RWPE2 (cell line): ENCODE results near the gene HMGB4.

Experiments
- ATAC-seq: fragments of 200-7000 bp; cut with Tn5 transposase; 3 replicates; pipeline ENCODE4 v1.9.1; 2021; ENCODE audit warnings: low read depth
- DNase-seq: peaks from one replicate; pipeline ENCODE4 v3.0.0-alpha.2; 2020; ENCODE audit warnings: low spot score
- H3K27ac ChIP-seq: fragments of 450-650 bp; 2 replicates; pipeline ENCODE4 v1.5.1; 2017; ENCODE audit warnings: mild to moderate bottlenecking; ENCODE audit not compliant: poor library complexity, severe bottlenecking
- H3K27me3 ChIP-seq: fragments of 250-450 bp; sonication (Bioruptor Pico); 2 replicates; pipeline ENCODE4 v1.5.1; 2021; ENCODE audit warnings: mild to moderate bottlenecking, moderate library complexity; ENCODE audit not compliant: insufficient read depth, poor library complexity, severe bottlenecking
- H3K36me3 ChIP-seq: fragments of 250-450 bp; sonication (Bioruptor Pico); 2 replicates; pipeline ENCODE4 v1.5.1; 2020; ENCODE audit warnings: low read depth, mild to moderate bottlenecking, moderate library complexity
- H3K4me1 ChIP-seq: fragments of 250-450 bp; sonication (Bioruptor Pico); 2 replicates; pipeline ENCODE4 v1.5.1; 2021; ENCODE audit warnings: mild to moderate bottlenecking, moderate library complexity; ENCODE audit not compliant: insufficient read depth, poor library complexity, severe bottlenecking
- H3K4me3 ChIP-seq: fragments of 250-450 bp; sonication (Bioruptor Pico); 2 replicates; pipeline ENCODE4 v1.5.1; 2021; ENCODE audit warnings: mild to moderate bottlenecking, moderate library complexity; ENCODE audit not compliant: severe bottlenecking
- H3K9me3 ChIP-seq: fragments of 250-450 bp; sonication (Bioruptor Pico); 2 replicates; pipeline ENCODE4 v1.5.1; 2021; ENCODE audit warnings: mild to moderate bottlenecking, moderate library complexity; ENCODE audit not compliant: severe bottlenecking
- TF ChIP-seq, protein P1 (sequence below): fragments of 450-650 bp; IDR thresholded peaks from one replicate; pipeline ENCODE4 v1.5.1; 2017; ENCODE audit warnings: mild to moderate bottlenecking, moderate library complexity; ENCODE audit not compliant: poor library complexity, severe bottlenecking

The HMGB4 gene

DNA sequence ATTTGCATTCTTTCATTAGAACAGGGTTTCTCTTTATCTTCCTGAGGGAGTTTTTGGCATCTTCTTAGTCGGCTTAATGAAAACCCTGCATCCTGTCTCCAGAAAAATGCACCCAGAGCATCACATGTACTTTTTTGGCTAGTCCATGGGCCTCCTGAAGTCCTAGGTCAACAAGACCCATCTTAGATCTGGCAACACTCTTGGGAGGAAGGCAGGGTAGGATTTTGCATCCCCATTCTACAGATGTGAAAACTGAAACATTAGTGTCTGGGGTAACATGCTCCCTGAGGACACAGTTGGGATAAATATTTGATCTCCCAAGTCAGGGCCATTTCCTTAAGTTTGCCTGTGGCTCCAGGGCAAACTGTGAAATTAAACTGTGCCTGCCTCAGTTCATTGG is 40.0 kb upstream of the HMGB4 start:
- Histone ChIP-seq H3K36me3 (no peaks in the 10 kb centered on the region), H3K9me3 (no peaks in the 10 kb centered on the region), H3K27ac (no peak overlapping the region), H3K4me3 (no peak overlapping the region), H3K27me3 (no peaks in the 10 kb centered on the region), H3K4me1 (no peaks in the 10 kb centered on the region)
- no peak for DNase-seq
- TF ChIP-seq, protein P1, sequence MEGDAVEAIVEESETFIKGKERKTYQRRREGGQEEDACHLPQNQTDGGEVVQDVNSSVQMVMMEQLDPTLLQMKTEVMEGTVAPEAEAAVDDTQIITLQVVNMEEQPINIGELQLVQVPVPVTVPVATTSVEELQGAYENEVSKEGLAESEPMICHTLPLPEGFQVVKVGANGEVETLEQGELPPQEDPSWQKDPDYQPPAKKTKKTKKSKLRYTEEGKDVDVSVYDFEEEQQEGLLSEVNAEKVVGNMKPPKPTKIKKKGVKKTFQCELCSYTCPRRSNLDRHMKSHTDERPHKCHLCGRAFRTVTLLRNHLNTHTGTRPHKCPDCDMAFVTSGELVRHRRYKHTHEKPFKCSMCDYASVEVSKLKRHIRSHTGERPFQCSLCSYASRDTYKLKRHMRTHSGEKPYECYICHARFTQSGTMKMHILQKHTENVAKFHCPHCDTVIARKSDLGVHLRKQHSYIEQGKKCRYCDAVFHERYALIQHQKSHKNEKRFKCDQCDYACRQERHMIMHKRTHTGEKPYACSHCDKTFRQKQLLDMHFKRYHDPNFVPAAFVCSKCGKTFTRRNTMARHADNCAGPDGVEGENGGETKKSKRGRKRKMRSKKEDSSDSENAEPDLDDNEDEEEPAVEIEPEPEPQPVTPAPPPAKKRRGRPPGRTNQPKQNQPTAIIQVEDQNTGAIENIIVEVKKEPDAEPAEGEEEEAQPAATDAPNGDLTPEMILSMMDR, result no peak
- no peak for ATAC-seq

DNA sequence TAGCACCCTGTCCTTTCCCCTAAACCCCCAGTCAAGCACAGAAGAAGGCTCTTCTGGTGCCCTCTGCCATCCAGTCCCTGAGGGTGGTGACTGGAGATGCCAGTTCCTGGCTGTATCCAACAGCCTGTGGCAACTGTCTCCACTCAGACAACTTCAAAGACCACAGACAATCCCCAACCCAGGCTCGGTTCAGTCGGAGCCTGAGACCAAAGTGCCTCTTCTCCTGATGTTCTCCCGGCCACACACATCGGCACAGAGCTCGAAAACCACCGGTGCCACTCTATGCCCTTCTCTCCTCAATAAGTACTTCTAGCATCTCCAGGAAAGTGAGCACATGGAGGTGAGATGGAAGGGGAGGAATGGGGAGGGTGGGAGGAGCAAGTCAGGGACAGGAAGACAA is 39.6 kb upstream of the HMGB4 start:
- no peaks in the 10 kb centered on the region for H3K4me1 ChIP-seq
- ATAC-seq, result no peak
- no peak overlapping the region for H3K27ac ChIP-seq
- no peaks in the 10 kb centered on the region for H3K9me3 ChIP-seq
- no peaks in the 10 kb centered on the region for H3K27me3 ChIP-seq
- no peak overlapping the region for H3K4me3 ChIP-seq
- H3K36me3 ChIP-seq, result no peaks in the 10 kb centered on the region
- DNase-seq, result no peak
- TF ChIP-seq, protein P1, result no peak

DNA sequence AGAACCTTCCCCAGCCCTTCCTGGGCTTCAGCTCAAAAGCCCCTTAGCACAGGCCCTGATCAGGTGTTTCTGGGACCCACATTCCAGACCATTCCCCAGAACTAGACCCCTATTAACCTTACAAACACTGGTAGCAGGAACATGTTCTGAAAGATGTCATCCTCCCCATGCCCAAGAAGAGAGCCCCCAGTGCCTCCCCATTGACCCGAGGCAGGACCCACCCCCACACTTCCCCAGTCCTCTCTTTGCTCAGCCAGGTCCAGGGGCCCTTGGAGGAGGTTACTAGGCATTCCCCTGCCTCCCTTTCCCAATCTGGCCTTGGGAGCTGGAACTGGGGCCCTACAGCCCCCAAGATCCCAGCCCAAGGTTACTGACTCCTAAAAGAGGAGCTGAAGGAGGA is 38.9 kb upstream of the HMGB4 start:
- H3K36me3 ChIP-seq, result no peaks in the 10 kb centered on the region
- no peak for ATAC-seq
- H3K27me3 ChIP-seq, result no peaks in the 10 kb centered on the region

DNA sequence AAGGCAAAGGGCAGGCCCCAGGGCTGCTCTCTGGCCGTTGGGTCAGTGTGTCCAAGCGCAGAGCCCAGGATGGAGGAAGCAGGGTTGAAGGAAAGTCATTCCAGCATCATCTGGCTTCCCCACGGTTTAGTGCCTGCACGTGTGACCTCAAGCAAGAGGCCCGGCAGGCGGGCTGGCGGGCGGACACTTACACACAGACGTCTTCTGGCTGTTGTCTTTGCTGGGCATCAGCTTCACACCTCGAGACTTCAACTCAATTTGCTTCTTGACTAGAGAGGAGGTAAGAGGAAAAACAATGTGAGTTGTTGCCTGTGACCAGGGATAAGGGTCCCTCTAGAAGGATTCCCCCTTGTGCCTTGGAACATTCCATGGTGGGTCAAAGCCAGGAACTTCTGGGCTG is 38.4 kb upstream of the HMGB4 start:
- H3K4me1 ChIP-seq, result no peaks in the 10 kb centered on the region
- H3K27ac ChIP-seq, result no peak overlapping the region
- H3K4me3 ChIP-seq, result no peak overlapping the region
- H3K9me3 ChIP-seq, result no peaks in the 10 kb centered on the region
- TF ChIP-seq, protein P1, result no peak
- no peak for ATAC-seq
- H3K27me3 ChIP-seq, result no peaks in the 10 kb centered on the region
- no peaks in the 10 kb centered on the region for H3K36me3 ChIP-seq
- no peak for DNase-seq

More for the DNA sequence above, 38.9 kb upstream of the HMGB4 start:
- no peaks in the 10 kb centered on the region for H3K4me1 ChIP-seq
- TF ChIP-seq, protein P1, result no peak
- DNase-seq, result no peak
- H3K27ac ChIP-seq, result no peak overlapping the region
- no peak overlapping the region for H3K4me3 ChIP-seq
- no peaks in the 10 kb centered on the region for H3K9me3 ChIP-seq

DNA sequence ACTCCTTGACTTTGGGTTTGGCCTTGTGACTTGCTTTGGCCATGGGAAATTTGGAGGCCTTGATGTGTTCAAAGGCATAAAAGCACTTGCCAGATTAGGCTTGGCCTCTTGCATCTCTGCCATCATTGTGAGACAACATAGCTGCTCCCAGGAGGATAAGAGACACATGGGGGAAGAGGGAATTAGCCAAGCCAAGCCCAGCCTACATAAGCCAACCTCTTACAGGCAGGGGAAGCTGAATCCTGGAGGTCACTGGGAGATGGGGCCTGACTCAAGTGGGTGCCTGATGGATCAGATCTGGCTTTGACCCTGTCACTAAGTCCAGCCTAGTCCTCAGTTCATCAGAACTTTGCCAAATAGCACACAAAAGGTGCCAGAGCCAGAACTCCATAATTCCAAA is 37.6 kb upstream of the HMGB4 start:
- H3K27me3 ChIP-seq, result no peaks in the 10 kb centered on the region
- ATAC-seq, result no peak
- DNase-seq, result no peak
- no peaks in the 10 kb centered on the region for H3K36me3 ChIP-seq
- H3K9me3 ChIP-seq, result no peaks in the 10 kb centered on the region
- H3K4me1 ChIP-seq, result no peaks in the 10 kb centered on the region
- H3K27ac ChIP-seq, result no peak overlapping the region
- TF ChIP-seq, protein P1, result no peak
- no peak overlapping the region for H3K4me3 ChIP-seq
